AG10803 (cell line): ENCODE data around the gene ADAM11.
"Not testable (repeated sequence)": the region's sequence is repeated elsewhere in the genome, so short reads cannot be mapped to it uniquely, and the experiment has no call there.

ENCODE experiments used
- DNase-seq: peaks from one replicate; pipeline ENCODE4 v3.0.0; 2010; ENCODE audit warnings: low read depth
- H3K4me3 ChIP-seq: 2 replicates; pipeline ENCODE4 v1.5.1; 2011; ENCODE audit warnings: mild to moderate bottlenecking, low read length, control low read depth
- CTCF ChIP-seq: conservative IDR thresholded peaks from 2 replicates; pipeline ENCODE4 v1.5.1; 2011; ENCODE audit warnings: mild to moderate bottlenecking, low read length, control low read depth, inconsistent platforms

ADAM11 gene

GRCh38 chr17:44820631-44821212, 61.9 kb downstream of the ADAM11 start:
- 0 out of 2 replicates have a peak overlapping the region, but pooled peaks have one; percentile 1 for H3K4me3 ChIP-seq
- no peak for TF ChIP-seq CTCF
- DNase-seq: peak; percentile 94

GRCh38 chr17:44825236-44825635, 66.4 kb downstream of the ADAM11 start:
- DNase-seq, H3K4me3 ChIP-seq: not testable (repeated sequence)

GRCh38 chr17:44826123-44826790, 67.5 kb downstream of the ADAM11 start:
- no peak for TF ChIP-seq CTCF

GRCh38 chr17:44827863-44828262, 69.1 kb downstream of the ADAM11 start:
- peak; percentile 20 for DNase-seq
- TF ChIP-seq CTCF: no peak
- H3K4me3 ChIP-seq: peak overlapping the region; percentile 83

More at GRCh38 chr17:44826123-44826790, 67.5 kb downstream of the ADAM11 start:
- no peak overlapping the region for H3K4me3 ChIP-seq
- no peak for DNase-seq

- no peak for TF ChIP-seq CTCF
- peak overlapping the region; percentile 83 for H3K4me3 ChIP-seq
- peak; percentile 25 for DNase-seq
Measured at GRCh38 chr17:44828919-44829522, 70.2 kb downstream of the ADAM11 start.

GRCh38 chr17:44829523-44830358, 71.0 kb downstream of the ADAM11 start, which contains the start of gene GJC1:
GJC1 (minus strand) TSS chr17:44830287; CDS start chr17:44805817, 24,470 bp downstream.
- DNase-seq: peak; percentile 15
- TF ChIP-seq CTCF: no peak
- H3K4me3 ChIP-seq: peak within 1 kb of the TSS; percentile 83
